ENCODE results near the gene AQP12A. TPM values are rescaled to one million over a fixed set of nuclear protein-coding genes. Genes with fewer than 3 reads are reported as not detected.

AQP12A gene
- total and polyA plus RNA-seq, 2 donors (not counting 1 experiment from before 2014, with no cell fraction given): not detected

- Histone ChIP-seq H3K9me3 (ENCODE audit: control insufficient read depth, insufficient read depth, low read depth, low read length) (no peaks in the 10 kb centered on the region), H3K27ac (ENCODE audit: insufficient read depth, low read length) (no peak overlapping the region), H3K9ac (ENCODE audit: insufficient read depth, low read length) (no peak overlapping the region), H2AFZ (ENCODE audit: low read length) (no peak overlapping the region), H3K4me3 (replicated peaks in 1 of 4; ENCODE audit: control extremely low read depth in 1 of 4, insufficient read depth in 1 of 4, low read depth in 3 of 4, low read length in 4 of 4) (no peak overlapping the region), H3K4me2 (ENCODE audit: extremely low read depth, insufficient read depth, low read length) (no peak overlapping the region), H3K4me1 (ENCODE audit: control insufficient read depth, extremely low read depth, insufficient read depth, low read length) (no peaks in the 10 kb centered on the region), H3K79me2 (ENCODE audit: control insufficient read depth, insufficient read depth, low read length) (no peaks in the 10 kb centered on the region), H3K27me3 (ENCODE audit: control insufficient read depth, insufficient read depth, low read length) (no peaks in the 10 kb centered on the region), H4K20me1 (ENCODE audit: control insufficient read depth, extremely low read depth, insufficient read depth, low read length) (no peaks in the 10 kb centered on the region), H3K36me3 (ENCODE audit: control insufficient read depth, insufficient read depth, low read length) (no peaks in the 10 kb centered on the region)
- no peak for DNase-seq (ENCODE audit: low read depth in 2 of 2)
- TF ChIP-seq EZH2 (IDR thresholded peaks at IDR 0.05; ENCODE audit: low read length, missing control alignments) (no peak), CTCF (conservative IDR thresholded peaks at IDR 0.05 in 1 of 2, IDR thresholded peaks at IDR 0.05 in 1 of 2; ENCODE audit: low read depth in 1 of 2, low read length in 2 of 2) (no peak)
Measured at GRCh38 chr2:240745962-240746361, 54.3 kb downstream of the AQP12A start.

- Histone ChIP-seq H3K4me3 (replicated peaks in 1 of 4; ENCODE audit: control extremely low read depth in 1 of 4, insufficient read depth in 1 of 4, low read depth in 3 of 4, low read length in 4 of 4) (no peak overlapping the region), H3K9ac (ENCODE audit: insufficient read depth, low read length) (no peak overlapping the region), H3K4me1 (ENCODE audit: control insufficient read depth, extremely low read depth, insufficient read depth, low read length) (no peaks in the 10 kb centered on the region), H4K20me1 (ENCODE audit: control insufficient read depth, extremely low read depth, insufficient read depth, low read length) (no peaks in the 10 kb centered on the region), H3K4me2 (ENCODE audit: extremely low read depth, insufficient read depth, low read length) (no peak overlapping the region), H3K79me2 (ENCODE audit: control insufficient read depth, insufficient read depth, low read length) (no peaks in the 10 kb centered on the region), H3K36me3 (ENCODE audit: control insufficient read depth, insufficient read depth, low read length) (no peaks in the 10 kb centered on the region), H3K27ac (ENCODE audit: insufficient read depth, low read length) (no peak overlapping the region), H2AFZ (ENCODE audit: low read length) (no peak overlapping the region), H3K27me3 (ENCODE audit: control insufficient read depth, insufficient read depth, low read length) (no peaks in the 10 kb centered on the region), H3K9me3 (ENCODE audit: control insufficient read depth, insufficient read depth, low read depth, low read length) (no peaks in the 10 kb centered on the region)
- TF ChIP-seq CTCF (conservative IDR thresholded peaks at IDR 0.05 in 1 of 2, IDR thresholded peaks at IDR 0.05 in 1 of 2; ENCODE audit: low read depth in 1 of 2, low read length in 2 of 2) (no peak), EZH2 (IDR thresholded peaks at IDR 0.05; ENCODE audit: low read length, missing control alignments) (no peak)
- DNase-seq (ENCODE audit: low read depth in 2 of 2): no peak
Measured at GRCh38 chr2:240746671-240747070, 55.0 kb downstream of the AQP12A start.

- H3K36me3 ChIP-seq (ENCODE audit: control insufficient read depth, insufficient read depth, low read length): no peaks in the 10 kb centered on the region
- DNase-seq (ENCODE audit: low read depth in 2 of 2): no peak
- H3K27me3 ChIP-seq (ENCODE audit: control insufficient read depth, insufficient read depth, low read length): no peaks in the 10 kb centered on the region
- TF ChIP-seq CTCF (conservative IDR thresholded peaks at IDR 0.05 in 1 of 2, IDR thresholded peaks at IDR 0.05 in 1 of 2; ENCODE audit: low read depth in 1 of 2, low read length in 2 of 2) (no peak), EZH2 (IDR thresholded peaks at IDR 0.05; ENCODE audit: low read length, missing control alignments) (no peak)
- H3K4me3 ChIP-seq (replicated peaks in 1 of 4; ENCODE audit: control extremely low read depth in 1 of 4, insufficient read depth in 1 of 4, low read depth in 3 of 4, low read length in 4 of 4): no peak overlapping the region
- no peaks in the 10 kb centered on the region for H4K20me1 ChIP-seq (ENCODE audit: control insufficient read depth, extremely low read depth, insufficient read depth, low read length)
- no peaks in the 10 kb centered on the region for H3K79me2 ChIP-seq (ENCODE audit: control insufficient read depth, insufficient read depth, low read length)
- no peak overlapping the region for H2AFZ ChIP-seq (ENCODE audit: low read length)
- H3K9me3 ChIP-seq (ENCODE audit: control insufficient read depth, insufficient read depth, low read depth, low read length): no peaks in the 10 kb centered on the region
- no peak overlapping the region for H3K27ac ChIP-seq (ENCODE audit: insufficient read depth, low read length)
- no peak overlapping the region for H3K9ac ChIP-seq (ENCODE audit: insufficient read depth, low read length)
- no peak overlapping the region for H3K4me2 ChIP-seq (ENCODE audit: extremely low read depth, insufficient read depth, low read length)
- no peaks in the 10 kb centered on the region for H3K4me1 ChIP-seq (ENCODE audit: control insufficient read depth, extremely low read depth, insufficient read depth, low read length)
Measured at GRCh38 chr2:240747256-240747655, 55.6 kb downstream of the AQP12A start.

Other genes starting within 250 kb of the AQP12A start
- 3.9 and 7.4 TPM in 2 replicates for gene ANKMY1, start 133.9 kb upstream of the AQP12A start, total RNA-seq
- 2.5 and 2.8 TPM in 2 replicates for gene ANKMY1, start 133.9 kb upstream of the AQP12A start, polyA plus RNA-seq
- gene DUSP28, start 131.5 kb upstream of the AQP12A start, total RNA-seq: 1.8 and 2.5 TPM in 2 replicates
- 2.8 and 3.9 TPM in 2 replicates for gene DUSP28, start 131.5 kb upstream of the AQP12A start, polyA plus RNA-seq
- gene RNPEPL1, start 123.4 kb upstream of the AQP12A start, total RNA-seq: 10.3 and 20.6 TPM in 2 replicates
- gene RNPEPL1, start 123.4 kb upstream of the AQP12A start, polyA plus RNA-seq: 7.9 and 10.0 TPM in 2 replicates
- 17.2 and 23.0 TPM in 2 replicates for gene CAPN10, start 105.1 kb upstream of the AQP12A start, total RNA-seq
- 3.6 and 4.0 TPM in 2 replicates for gene CAPN10, start 105.1 kb upstream of the AQP12A start, polyA plus RNA-seq
- 1.0 and 1.2 TPM in 2 replicates for gene GPR35, start 66.4 kb upstream of the AQP12A start, total RNA-seq
- gene GPR35, start 66.4 kb upstream of the AQP12A start, polyA plus RNA-seq: 0.09 TPM in 1 of 2 replicates, not detected in the other
- gene AQP12B, start 9.0 kb upstream of the AQP12A start, total RNA-seq: not detected in 2 replicates
- gene AQP12B, start 9.0 kb upstream of the AQP12A start, polyA plus RNA-seq: not detected in 2 replicates
- not detected in 2 replicates for gene KIF1A, start 128.4 kb downstream of the AQP12A start, total RNA-seq
- gene KIF1A, start 128.4 kb downstream of the AQP12A start, polyA plus RNA-seq: 0.01 and 0.05 TPM in 2 replicates
- not detected in 2 replicates for gene AGXT, start 177.0 kb downstream of the AQP12A start, total RNA-seq
- gene AGXT, start 177.0 kb downstream of the AQP12A start, polyA plus RNA-seq: not detected in 2 replicates
- not detected in 2 replicates for gene MAB21L4, start 204.3 kb downstream of the AQP12A start, total RNA-seq
- not detected in 2 replicates for gene MAB21L4, start 204.3 kb downstream of the AQP12A start, polyA plus RNA-seq
- gene CROCC2, start 214.5 kb downstream of the AQP12A start, total RNA-seq: 0.33 and 0.51 TPM in 2 replicates
- 0.02 and 0.12 TPM in 2 replicates for gene CROCC2, start 214.5 kb downstream of the AQP12A start, polyA plus RNA-seq